Brain microvascular endothelial cell (primary cell): ENCODE results near the gene FGR.

Experiments
- DNase-seq: peaks from one replicate; pipeline ENCODE4 v3.0.0-alpha.2; 2020
- H3K27ac ChIP-seq: fragments of 250-450 bp; sonication (Bioruptor Pico); 2 replicates; pipeline ENCODE4 v1.5.1; 2020; ENCODE audit warnings: mild to moderate bottlenecking, moderate library complexity
- H3K27me3 ChIP-seq: fragments of 250-450 bp; sonication (Bioruptor Pico); replicated peaks from 2 replicates; pipeline ENCODE4 v1.5.1; 2020; ENCODE audit warnings: mild to moderate bottlenecking
- H3K36me3 ChIP-seq: fragments of 250-450 bp; sonication (Bioruptor Pico); replicated peaks from 2 replicates; pipeline ENCODE4 v1.5.1; 2020; ENCODE audit warnings: mild to moderate bottlenecking
- H3K4me3 ChIP-seq: 2 replicates; pipeline ENCODE4 v1.5.1; 2011; ENCODE audit warnings: low read depth, mild to moderate bottlenecking, control low read depth, low read length, moderate library complexity
- in situ Hi-C: cut with HindIII; loops from 2 replicates; pipeline ENCODE4 v1.10.0; 2017; ENCODE audit warnings: low sequenced_read_pairs, low pct_ligation_motif_present
- TF ChIP-seq, protein P1 (sequence below): IDR thresholded peaks from 2 replicates; pipeline ENCODE4 v1.5.1; 2011; ENCODE audit warnings: low read depth, mild to moderate bottlenecking, moderate library complexity, low read length, control low read depth, inconsistent platforms; ENCODE audit errors: missing control alignments

Gene FGR

DNA sequence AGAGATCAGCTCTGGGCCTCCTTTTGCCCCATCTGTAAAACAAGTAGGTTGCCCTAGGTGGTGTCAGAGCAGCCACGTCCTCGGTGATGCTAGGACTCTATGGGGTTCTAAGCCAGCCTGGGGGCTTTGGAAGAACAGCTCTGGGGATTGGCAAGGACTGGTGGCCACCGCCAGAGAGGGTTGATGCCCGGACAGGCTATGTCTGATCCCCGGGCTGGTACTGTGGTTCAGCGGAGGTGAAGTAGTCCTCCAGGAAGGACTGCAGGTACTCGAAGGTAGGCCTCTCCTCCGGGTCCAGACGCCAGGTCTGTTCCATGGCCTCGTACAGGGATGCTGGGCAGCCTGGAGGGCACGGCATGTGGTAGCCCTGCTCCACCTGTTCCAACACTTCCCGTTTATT is 22.3 kb downstream of the FGR start:
- no peak overlapping the region for H3K27ac ChIP-seq
- in situ Hi-C loops = no loop called here
- TF ChIP-seq, protein P1, sequence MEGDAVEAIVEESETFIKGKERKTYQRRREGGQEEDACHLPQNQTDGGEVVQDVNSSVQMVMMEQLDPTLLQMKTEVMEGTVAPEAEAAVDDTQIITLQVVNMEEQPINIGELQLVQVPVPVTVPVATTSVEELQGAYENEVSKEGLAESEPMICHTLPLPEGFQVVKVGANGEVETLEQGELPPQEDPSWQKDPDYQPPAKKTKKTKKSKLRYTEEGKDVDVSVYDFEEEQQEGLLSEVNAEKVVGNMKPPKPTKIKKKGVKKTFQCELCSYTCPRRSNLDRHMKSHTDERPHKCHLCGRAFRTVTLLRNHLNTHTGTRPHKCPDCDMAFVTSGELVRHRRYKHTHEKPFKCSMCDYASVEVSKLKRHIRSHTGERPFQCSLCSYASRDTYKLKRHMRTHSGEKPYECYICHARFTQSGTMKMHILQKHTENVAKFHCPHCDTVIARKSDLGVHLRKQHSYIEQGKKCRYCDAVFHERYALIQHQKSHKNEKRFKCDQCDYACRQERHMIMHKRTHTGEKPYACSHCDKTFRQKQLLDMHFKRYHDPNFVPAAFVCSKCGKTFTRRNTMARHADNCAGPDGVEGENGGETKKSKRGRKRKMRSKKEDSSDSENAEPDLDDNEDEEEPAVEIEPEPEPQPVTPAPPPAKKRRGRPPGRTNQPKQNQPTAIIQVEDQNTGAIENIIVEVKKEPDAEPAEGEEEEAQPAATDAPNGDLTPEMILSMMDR = no peak
- no peaks in the 10 kb centered on the region for H3K36me3 ChIP-seq
- no peak for DNase-seq
- H3K27me3 ChIP-seq = peaks cover 3% of the 10 kb centered on the region
- no peak overlapping the region for H3K4me3 ChIP-seq

DNA sequence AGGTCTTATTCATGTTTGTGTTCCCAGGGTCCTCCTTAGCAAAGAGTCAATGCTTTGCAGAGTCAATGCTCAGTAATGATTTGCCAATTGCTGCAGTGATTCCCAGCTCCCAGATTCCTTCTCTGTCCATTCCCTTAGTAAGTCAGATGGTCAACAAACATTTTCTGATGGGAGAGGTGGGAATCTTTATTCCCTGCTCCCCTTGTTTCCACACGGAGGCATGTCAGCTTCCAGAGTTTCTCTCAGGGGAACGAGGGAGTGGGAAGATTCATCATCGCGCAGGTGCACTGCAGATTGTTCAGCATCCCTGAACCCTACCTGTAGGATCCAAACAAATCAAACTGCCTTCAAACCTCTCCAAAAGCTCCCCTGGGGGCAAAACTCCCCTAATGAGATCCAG is 23.5 kb downstream of the FGR start:
- no peak for DNase-seq
- Histone ChIP-seq H3K4me3 (no peak overlapping the region), H3K27me3 (peaks cover 3% of the 10 kb centered on the region), H3K36me3 (no peaks in the 10 kb centered on the region), H3K27ac (no peak overlapping the region)
- TF ChIP-seq, protein P1 = no peak
- in situ Hi-C loops = no loop called here

DNA sequence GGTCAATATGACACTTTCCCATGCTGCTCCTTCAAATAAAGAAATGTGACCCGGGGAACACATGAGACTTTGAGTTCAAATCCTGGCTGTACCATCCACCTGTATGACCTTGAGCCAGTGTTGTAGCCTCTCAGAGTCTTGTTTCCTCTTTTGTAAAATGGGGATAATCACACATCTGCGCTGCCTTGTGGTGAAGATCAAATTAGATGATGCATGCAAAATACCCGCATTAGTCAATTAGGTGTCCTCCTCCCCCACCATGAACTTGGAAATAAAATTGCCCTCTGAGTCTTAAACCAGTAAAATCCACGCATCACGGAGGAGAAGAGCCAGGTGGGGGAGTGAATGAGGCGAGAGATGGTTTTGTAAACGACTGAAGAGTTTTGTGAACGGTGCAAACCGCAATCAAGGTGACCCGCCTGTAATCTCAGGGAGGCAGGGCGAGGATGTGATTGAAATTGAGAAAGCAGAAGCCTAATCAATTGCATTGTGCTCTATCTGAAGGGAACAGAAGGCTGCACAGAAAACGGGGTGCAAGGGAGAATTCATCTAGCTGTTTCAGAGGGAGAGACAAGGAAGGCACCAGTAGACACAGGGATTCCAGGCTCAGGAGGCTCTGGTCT is 25.3 kb downstream of the FGR start:
- TF ChIP-seq, protein P1 = no peak
- H3K27me3 ChIP-seq = peaks cover 3% of the 10 kb centered on the region
- H3K36me3 ChIP-seq = no peaks in the 10 kb centered on the region
- no peak for DNase-seq
- no peak overlapping the region for H3K4me3 ChIP-seq
- in situ Hi-C loops = no loop called here
- H3K27ac ChIP-seq = no peak overlapping the region

DNA sequence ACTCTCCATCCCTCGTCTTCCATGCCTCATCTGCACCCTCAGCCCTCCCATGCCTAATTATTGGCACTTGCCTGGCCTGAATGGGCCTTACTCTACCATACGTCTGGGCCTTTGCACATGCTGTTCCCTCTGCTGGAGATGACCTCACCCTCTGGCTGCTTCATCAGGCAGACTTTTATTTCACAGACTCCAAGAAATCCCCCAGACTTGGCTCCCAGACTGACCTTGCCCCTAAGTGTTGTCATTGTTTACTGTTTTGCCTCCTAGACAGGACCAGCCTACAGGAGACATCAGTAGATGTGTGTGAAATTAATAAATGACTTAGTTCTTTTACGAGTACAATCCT is 25.8 kb downstream of the FGR start:
- TF ChIP-seq, protein P1 = no peak
- no peak for DNase-seq
- no peak overlapping the region for H3K4me3 ChIP-seq
- peaks cover 3% of the 10 kb centered on the region for H3K27me3 ChIP-seq
- H3K36me3 ChIP-seq = no peaks in the 10 kb centered on the region
- no peak overlapping the region for H3K27ac ChIP-seq
- in situ Hi-C loops = no loop called here

DNA sequence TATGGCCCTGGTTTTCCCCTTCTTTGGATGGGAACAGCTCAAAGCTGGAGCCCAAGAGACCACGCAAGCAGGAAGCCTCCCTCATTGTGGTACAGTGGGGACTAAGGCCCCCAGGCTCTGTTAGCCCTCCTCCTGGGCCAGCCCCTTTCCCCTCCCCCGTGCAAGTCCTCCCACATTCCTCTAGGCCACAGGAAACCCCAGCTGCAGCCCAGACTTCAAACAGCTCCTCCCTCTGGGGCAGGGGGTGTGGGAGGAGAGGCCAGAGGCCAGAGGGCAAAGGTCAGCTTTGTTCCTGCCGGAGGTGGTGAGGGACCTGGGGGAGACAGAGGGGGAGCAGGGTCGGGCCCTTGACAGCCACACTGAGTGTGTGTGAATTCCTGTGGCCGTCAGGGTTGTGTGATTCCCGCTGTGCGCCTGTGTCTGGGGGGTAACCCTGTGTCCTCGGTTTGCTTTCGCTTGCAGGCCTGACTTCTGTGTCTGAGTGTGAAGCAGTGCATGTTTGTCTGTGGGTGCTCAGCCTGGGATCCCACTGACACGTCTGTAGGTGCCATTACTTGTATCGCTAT is 27.7 kb downstream of the FGR start:
- H3K4me3 ChIP-seq = no peak overlapping the region
- DNase-seq = no peak
- no peak overlapping the region for H3K27ac ChIP-seq
- in situ Hi-C loops = no loop called here
- TF ChIP-seq, protein P1 = no peak
- H3K36me3 ChIP-seq = no peaks in the 10 kb centered on the region
- peaks cover 3% of the 10 kb centered on the region for H3K27me3 ChIP-seq

DNA sequence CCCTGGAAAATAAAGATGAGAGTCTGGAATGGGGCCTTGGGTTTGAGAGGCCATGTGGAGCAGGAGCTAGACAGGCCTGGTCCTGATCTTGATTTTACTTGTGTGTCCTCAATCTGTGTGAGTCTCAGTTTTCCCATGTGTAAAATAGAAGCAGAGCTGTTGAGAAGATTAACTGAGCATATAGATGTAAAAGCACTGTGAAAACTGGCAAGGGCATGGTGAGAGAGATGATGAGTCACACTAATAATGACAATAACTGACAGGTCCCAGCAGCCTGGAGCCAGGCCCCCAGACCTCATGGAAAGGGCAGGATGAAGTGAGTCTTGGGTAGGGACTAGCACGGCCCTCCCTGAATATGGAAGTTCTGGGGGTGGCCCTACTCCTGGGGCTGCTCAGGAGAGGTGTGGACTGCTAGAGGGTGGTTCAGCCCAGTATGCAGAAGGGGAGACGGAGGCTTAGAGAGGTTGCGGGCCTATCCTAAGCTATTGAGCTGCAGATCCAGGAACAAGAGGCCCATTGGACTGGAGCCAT is 28.2 kb downstream of the FGR start:
- no peaks in the 10 kb centered on the region for H3K36me3 ChIP-seq
- DNase-seq = no peak
- TF ChIP-seq, protein P1 = no peak
- H3K27me3 ChIP-seq = peaks cover 3% of the 10 kb centered on the region
- in situ Hi-C loops = no loop called here
- H3K27ac ChIP-seq = no peak overlapping the region
- H3K4me3 ChIP-seq = no peak overlapping the region
